ENCODE results near the gene INHBE. TPM values are rescaled to one million over a fixed set of nuclear protein-coding genes. Genes with fewer than 3 reads are reported as not detected.
A peak's percentile ranks its signal among the peaks of the same experiment; 100 is the strongest.

INHBE gene
- total RNA-seq, 1 donor from 2014 or later = not detected

DNA sequence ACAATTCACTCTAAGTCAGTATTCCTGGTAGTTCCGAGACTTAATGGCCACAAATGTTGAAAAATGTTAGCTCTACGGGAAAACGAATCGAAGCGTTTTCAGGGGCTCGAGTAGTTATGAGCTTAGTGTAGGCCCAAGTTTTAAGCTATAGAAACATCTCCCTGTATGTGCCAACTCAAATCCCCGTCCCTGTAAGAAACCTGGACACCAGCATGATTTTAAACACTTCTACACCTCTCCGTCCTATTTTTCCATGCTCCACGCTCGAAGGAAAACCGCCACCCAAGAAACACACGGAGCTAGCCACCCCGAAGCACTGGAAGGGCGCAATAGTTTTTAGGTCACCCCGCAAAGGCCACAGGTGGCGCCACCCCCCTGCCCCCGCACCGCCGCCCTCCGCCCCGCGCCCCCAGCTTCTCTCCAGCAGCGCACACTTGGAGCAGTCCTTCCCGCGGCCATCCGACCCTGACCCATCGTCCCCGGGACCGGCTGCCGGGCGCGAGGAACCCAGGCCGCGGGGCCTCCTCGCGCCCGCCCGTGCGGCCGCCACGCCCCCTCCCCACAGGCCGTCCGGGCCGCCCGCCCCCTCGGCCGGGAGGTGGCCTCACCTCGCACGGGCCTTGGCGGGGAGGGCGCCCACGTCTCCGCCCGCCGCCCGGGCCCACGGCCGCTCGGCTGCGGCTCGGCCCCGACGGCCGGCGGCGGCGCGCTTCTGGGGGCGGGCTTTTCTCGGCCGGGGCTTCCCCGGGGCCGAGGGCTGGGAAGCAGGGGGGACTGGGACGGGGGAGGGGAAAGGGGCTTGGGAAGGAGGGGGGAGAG lies 24.8 kb upstream of the INHBE start:
- H3K9me3 ChIP-seq (replicated peaks) = no peaks in the 10 kb centered on the region
- H3K4me1 ChIP-seq = peaks cover 22% of the 10 kb centered on the region
- peaks cover 6% of the 10 kb centered on the region for H3K36me3 ChIP-seq
- peak overlapping the region; percentile 96 for H3K27ac ChIP-seq (replicated peaks)
- H3K27me3 ChIP-seq (ENCODE audit: low read depth) = no peaks in the 10 kb centered on the region
- peak overlapping the region; percentile 81 for H3K4me3 ChIP-seq
- intact Hi-C loops (cut with micrococcal nuclease) = no loop called here
- TF ChIP-seq, protein P1, sequence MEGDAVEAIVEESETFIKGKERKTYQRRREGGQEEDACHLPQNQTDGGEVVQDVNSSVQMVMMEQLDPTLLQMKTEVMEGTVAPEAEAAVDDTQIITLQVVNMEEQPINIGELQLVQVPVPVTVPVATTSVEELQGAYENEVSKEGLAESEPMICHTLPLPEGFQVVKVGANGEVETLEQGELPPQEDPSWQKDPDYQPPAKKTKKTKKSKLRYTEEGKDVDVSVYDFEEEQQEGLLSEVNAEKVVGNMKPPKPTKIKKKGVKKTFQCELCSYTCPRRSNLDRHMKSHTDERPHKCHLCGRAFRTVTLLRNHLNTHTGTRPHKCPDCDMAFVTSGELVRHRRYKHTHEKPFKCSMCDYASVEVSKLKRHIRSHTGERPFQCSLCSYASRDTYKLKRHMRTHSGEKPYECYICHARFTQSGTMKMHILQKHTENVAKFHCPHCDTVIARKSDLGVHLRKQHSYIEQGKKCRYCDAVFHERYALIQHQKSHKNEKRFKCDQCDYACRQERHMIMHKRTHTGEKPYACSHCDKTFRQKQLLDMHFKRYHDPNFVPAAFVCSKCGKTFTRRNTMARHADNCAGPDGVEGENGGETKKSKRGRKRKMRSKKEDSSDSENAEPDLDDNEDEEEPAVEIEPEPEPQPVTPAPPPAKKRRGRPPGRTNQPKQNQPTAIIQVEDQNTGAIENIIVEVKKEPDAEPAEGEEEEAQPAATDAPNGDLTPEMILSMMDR (IDR thresholded peaks at IDR 0.05; ENCODE audit: borderline replicate concordance) = peak; percentile 30
- peak; percentile 53 for DNase-seq

DNA sequence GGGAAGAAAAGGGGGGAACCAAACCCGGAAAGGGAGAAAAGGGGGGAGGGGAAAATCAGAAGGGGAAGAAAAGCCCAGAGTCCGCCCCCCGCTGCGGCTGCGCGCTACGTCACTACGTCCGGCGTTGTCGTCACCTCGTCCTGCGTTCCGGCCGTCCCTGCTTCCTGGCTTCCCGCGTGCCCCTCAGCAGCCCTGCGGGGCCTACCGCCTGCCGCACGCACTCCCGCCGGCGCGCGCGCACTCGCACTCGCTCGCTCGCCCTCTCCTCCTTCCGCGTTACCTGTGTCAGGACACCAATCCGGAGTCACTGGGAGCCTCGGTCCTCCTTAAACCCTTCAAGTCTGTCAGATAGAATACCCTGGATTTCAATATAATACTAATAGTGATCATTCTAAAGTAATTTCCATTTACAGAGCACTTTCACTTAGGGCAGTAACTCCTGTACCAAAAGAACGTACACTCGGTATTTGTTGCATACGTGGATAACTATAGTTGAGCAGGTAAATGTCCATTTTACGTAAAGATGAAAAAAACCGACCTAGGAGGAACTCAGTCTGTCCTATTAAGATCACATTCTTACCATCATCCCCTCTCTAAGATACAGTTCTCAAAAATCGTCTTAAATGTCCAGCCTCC lies 24.1 kb upstream of the INHBE start, which contains the start of gene R3HDM2:
Gene R3HDM2 (minus strand): TSS at position 113 of the 636 bp plus-strand sequence. CDS start 120,615 bp downstream, outside the sequence.
- Histone ChIP-seq H3K9me3 (replicated peaks) (no peaks in the 10 kb centered on the region), H3K27me3 (ENCODE audit: low read depth) (no peaks in the 10 kb centered on the region), H3K4me1 (peaks cover 22% of the 10 kb centered on the region), H3K4me3 (peak within 1 kb of the TSS; percentile 81), H3K36me3 (no peaks in the 10 kb centered on the region), H3K27ac (replicated peaks) (peak within 1 kb of the TSS; percentile 96)
- intact Hi-C loops (cut with micrococcal nuclease) = no loop called here
- peak; percentile 97 for DNase-seq
- TF ChIP-seq, protein P1 (IDR thresholded peaks at IDR 0.05; ENCODE audit: borderline replicate concordance) = no peak

DNA sequence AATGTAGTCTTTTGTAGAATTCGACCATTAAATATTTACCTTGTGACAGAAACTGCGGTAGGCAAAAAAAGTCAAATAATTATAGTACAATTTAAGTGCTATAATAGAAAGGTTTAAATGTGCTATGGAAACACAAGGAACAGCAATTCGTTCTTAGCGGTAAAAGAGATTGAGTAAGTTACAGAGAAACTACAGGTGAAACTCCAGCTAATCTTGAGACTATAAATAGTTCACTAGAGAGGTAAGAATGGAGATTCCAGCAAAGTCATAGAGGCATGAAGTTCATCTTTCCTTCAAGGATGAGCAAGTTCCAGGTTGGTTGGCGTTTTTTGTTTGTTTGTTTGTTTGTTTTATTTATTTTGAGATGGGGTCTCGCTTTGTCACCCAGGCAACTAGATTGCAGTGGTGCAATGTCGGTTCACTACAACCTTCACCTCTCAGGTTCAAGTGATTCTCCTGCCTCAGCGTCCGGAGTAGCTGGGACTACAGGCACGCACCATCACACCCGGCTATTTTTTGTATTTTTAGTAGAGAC lies 23.4 kb upstream of the INHBE start:
- Histone ChIP-seq H3K4me3 (peak overlapping the region; percentile 81), H3K9me3 (replicated peaks) (no peaks in the 10 kb centered on the region), H3K27me3 (ENCODE audit: low read depth) (no peaks in the 10 kb centered on the region), H3K36me3 (no peaks in the 10 kb centered on the region), H3K27ac (replicated peaks) (peak overlapping the region; percentile 96), H3K4me1 (peaks cover 22% of the 10 kb centered on the region)
- TF ChIP-seq, protein P1 (IDR thresholded peaks at IDR 0.05; ENCODE audit: borderline replicate concordance) = no peak
- no peak for DNase-seq
- intact Hi-C loops (cut with micrococcal nuclease) = no loop called here

DNA sequence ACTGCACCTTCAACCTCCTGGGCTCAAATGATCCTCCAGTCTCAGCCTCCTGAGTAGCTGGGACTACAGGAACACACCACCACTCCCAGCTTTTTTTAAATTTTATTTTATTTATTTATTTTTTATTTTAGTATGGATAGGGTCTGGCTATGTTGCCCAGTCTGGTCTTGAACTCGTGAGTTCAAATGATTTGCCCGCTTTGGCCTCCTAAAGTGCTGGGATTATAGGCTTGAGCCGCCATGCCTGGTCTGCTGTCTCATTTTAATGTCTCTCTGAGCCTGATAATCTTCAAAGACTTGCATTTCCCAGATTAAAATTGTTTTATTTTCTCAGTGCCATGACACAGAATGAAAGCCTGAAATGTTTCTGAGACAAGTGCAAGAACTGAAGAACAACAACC lies 21.7 kb upstream of the INHBE start:
- intact Hi-C loops (cut with micrococcal nuclease) = no loop called here
- TF ChIP-seq, protein P1 (IDR thresholded peaks at IDR 0.05; ENCODE audit: borderline replicate concordance) = no peak
- no peak overlapping the region for H3K27ac ChIP-seq (replicated peaks)

DNA sequence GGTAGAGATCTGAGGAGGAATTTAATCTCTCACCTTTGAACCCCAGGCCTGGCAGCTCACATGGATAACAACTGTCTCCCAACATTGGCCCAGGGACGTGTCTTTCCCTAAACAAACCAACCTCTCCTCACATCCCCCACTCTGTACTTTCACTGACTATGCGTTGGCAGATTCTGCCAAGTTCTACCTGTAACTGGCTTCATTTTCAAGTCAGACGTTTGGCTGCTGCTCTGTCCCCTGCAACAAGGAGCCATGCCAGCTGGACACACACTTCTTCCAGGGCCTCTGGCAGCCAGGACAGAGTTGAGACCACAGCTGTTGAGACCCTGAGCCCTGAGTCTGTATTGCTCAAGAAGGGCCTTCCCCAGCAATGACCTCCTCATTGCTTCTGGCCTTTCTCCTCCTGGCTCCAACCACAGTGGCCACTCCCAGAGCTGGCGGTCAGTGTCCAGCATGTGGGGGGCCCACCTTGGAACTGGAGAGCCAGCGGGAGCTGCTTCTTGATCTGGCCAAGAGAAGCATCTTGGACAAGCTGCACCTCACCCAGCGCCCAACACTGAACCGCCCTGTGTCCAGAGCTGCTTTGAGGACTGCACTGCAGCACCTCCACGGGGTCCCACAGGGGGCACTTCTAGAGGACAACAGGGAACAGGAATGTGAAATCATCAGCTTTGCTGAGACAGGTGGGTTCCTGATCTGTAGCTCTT lies 20.4 kb upstream of the INHBE start, which contains the start of gene INHBC:
Gene INHBC (plus strand): TSS at position 268 of the 707 bp plus-strand sequence. CDS start 103 bp downstream, at position 371.
- Histone ChIP-seq H3K36me3 (no peaks in the 10 kb centered on the region), H3K27ac (replicated peaks) (no peak within 1 kb of the TSS), H3K4me1 (peaks cover 10% of the 10 kb centered on the region), H3K9me3 (replicated peaks) (no peaks in the 10 kb centered on the region), H3K27me3 (ENCODE audit: low read depth) (no peaks in the 10 kb centered on the region), H3K4me3 (no peak within 1 kb of the TSS)
- intact Hi-C loops (cut with micrococcal nuclease) = no loop called here
- TF ChIP-seq, protein P1 (IDR thresholded peaks at IDR 0.05; ENCODE audit: borderline replicate concordance) = no peak
- no peak for DNase-seq

More for the DNA sequence above, 21.7 kb upstream of the INHBE start:
- Histone ChIP-seq H3K4me3 (no peak overlapping the region), H3K4me1 (peaks cover 22% of the 10 kb centered on the region), H3K27me3 (ENCODE audit: low read depth) (no peaks in the 10 kb centered on the region), H3K9me3 (replicated peaks) (no peaks in the 10 kb centered on the region), H3K36me3 (no peaks in the 10 kb centered on the region)
- no peak for DNase-seq

Measured in left ventricle myocardium inferior (tissue), 1 donor.